GM19043 (cell line): ENCODE results near the gene DENND2A.
"Not testable (repeated sequence)": the region's sequence is repeated elsewhere in the genome, so short reads cannot be mapped to it uniquely, and the experiment has no call there.

Experiments used
- ATAC-seq: cut with Tn5 transposase; IDR thresholded peaks from one replicate; pipeline ENCODE4 v1.9.1; 2021; ENCODE audit warnings: low read depth; ENCODE audit not compliant: unreplicated experiment

Gene DENND2A

DNA sequence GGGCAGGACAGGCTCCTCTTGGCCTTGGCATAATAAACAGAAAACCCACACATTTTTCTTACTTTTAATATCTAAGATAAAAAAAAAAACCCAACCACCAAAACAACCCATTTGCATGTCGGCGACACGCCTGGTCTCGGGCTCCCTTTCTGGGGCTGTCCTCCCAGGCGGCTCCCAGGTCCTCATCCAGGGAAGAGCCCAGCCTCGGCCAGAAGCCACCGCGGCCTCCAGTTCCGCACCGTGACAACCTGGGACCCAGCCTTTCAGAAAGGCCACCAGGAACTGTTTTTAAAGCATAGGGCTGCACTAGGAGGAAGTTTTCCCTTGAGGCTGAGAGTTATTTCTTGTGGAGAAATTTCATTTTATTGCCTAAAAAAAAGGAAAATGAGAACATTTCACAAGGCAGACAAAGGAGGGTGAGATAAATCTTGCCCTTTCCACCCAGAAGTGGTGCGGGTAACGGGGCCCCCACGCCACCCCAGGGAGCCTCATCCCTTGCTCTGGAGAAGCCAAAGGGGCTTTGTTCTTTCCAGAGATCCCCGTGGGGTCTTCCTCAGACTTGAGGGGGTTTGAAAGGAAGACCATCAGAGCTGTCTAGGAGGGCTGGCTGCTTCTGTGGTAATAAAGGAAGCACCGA, 122.1 kb downstream of the DENND2A start:
- ATAC-seq = no peak

DNA sequence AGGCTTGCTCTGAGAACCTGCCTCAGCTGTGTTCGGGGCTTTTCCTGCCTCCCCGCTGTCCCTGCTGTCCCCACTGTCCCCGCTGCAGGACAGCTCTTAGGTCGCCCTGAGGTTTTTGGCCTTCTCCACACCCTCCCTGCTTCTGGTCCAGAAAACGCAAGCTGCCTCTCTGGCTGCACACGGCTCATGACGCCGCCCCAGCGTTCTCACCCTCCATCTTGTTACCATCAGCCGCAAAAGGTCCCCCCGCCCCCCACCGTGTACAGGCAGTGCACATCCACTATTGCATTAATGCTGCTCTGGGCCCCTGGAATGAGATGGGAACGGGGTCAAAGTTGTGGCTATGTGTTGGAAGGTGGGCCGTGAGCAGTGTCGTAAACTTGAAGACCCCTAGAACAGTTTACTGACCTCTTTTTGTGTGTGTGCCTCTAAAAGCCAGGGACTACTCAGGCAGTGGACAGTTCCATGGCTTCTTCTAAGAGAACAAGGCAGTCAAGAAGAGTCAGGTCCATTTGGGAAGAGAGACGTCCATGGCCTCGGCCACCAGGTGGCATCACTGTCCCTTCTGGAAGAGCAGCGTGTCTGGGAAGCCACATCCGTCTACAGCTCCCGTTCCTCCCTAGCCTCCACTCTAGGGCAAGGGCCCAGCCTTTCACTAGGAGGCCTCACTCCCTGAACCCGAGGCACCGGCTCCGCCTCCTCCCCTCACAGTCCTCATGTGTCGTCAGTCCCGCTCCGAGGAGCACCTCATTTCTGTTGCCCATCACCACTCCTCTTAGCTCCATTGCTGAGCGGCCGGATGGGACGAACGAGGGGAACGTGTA, 122.9 kb downstream of the DENND2A start:
- no peak for ATAC-seq

DNA sequence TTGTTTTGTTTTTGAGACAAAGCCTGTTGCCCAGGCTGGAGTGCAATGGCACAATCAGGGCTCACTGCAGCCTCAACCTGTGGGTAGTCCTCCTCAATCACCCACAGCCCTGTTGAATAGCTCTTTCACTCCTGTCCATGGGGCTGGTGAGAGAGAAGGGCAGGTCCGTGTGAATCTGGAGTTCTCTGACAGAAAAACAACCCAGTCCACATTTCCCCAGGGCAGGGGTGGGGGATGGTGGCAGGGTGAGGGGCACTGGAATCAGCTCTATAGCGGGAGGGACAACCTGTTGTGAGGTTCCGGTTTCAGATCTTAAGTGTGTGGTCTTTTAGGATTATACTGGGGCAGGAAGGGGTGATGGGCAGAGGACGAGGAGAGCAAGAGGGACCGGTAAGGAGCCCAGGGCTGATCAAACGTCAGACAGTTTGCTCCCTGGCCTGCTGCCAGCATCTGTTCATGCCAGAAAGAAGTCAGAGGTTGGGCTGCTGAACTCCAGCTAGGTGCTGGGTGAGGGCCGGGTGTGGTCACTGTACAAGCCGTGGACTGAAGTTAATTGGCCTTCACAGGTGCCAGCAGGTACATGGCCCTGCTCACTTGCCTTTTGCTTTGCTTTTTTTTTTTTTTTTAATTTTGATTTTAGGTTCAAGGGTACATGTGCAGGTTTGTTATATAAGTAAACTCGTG, 128.2 kb downstream of the DENND2A start:
- no peak for ATAC-seq

DNA sequence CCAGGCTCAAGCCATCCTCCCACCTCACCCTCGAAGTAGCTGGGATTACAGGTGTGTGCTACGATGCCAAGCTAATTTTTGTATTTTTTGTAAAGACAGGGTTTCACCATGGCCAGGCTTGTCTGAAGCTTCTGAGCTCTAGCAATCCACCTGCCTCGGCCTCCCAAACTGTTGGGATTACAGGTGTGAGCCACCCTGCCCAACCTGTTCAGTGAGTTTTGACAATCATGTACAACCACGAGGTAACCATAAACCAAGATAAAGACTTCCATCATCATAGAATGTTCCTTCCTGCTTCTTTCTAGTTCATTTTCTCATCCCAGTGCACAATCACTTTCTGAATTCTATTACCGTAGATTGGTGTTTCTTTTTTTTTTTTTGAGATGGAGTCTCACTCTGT, 130.8 kb downstream of the DENND2A start:
- no peak for ATAC-seq

DNA sequence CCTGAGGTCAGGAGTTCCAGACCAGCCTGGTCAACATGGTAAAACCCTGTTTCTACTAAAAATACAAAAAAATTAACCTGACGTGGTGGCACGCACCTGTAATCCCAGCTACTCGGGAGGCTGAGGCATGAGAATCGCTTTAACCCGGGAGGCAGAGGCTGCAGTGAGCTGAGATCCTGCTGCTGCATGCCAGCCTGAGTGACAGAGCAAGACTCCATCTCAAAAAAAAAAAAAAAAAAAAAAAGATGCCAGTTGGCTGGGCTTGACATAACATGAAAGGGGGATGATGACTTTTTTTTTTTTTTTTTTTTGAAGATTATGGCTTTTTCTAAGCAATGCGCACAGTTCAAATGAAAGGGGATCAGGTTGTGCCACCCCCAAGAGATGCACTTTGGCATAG, 133.1 kb downstream of the DENND2A start:
- ATAC-seq = not testable (repeated sequence)

DNA sequence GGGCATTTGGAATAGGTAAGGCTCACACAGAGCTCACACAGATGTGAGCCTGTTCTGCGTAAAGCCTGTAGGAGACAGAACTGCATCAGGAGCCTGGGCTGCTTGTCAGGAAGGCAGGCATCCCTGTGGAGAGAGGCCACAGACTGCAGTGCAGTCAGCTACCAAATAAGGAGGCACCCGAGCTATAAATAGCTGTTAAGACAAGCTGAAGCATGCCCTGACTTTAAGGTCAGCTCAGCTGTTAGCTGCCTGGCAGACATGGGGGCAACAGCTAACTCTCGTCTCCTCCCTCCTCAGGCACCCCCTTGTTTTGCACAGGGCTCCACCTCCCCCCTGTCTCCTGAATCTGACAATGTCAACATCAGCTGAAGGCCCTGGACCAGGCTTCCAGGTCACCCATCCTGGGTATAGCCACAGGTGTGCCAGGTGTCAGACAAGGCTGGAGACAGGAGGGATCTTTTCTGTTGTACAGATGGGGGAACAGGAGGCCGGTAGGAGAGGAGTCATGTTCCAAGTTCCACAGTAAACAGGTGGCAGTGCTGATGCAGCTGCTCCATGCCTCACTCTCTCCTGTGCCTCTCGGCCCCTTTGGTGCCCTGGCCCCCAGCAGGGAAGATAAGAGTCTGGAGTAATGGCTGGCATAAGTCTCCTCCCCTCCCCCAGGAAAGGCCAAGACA, 133.7 kb downstream of the DENND2A start:
- no peak for ATAC-seq

DNA sequence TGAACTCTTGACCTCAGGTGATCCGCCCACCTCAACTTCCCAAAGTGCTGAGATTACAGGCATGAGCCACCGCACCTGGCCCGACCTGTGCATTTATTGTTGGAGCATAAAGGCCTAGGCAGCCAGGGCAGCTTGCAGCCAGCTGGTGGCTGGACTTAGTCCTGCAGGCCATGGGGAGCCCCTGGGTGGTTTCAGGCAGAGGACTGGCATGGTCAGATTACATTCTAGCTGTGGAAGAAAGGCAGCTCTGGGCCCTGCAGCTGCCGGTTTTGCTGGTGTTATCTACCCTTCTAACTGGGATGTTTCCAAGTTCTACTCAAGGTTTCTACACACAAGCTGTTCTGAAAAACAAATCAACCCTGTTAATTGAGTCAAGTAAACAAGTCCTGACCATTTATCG, 138.6 kb downstream of the DENND2A start:
- no peak for ATAC-seq

DNA sequence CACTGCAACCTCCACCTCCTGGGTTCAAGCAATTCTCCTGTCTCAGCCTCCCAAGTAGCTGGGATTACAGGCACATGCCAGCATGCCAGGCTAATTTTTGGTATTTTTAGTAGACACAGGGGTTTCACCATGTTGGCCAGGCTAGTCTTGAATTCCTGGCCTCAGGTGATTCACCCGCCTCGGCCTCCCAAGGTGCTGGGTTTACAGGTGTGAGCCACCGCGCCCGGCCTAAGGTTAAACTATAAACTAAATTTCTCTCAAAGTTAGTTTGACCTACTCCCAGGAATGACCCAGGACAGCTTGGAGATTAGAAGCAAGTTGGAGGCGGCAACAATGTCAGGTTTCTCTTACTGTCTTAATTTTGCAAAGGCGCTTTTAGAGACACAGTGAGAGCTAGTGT, 142.8 kb downstream of the DENND2A start:
- ATAC-seq = not testable (repeated sequence)

DNA sequence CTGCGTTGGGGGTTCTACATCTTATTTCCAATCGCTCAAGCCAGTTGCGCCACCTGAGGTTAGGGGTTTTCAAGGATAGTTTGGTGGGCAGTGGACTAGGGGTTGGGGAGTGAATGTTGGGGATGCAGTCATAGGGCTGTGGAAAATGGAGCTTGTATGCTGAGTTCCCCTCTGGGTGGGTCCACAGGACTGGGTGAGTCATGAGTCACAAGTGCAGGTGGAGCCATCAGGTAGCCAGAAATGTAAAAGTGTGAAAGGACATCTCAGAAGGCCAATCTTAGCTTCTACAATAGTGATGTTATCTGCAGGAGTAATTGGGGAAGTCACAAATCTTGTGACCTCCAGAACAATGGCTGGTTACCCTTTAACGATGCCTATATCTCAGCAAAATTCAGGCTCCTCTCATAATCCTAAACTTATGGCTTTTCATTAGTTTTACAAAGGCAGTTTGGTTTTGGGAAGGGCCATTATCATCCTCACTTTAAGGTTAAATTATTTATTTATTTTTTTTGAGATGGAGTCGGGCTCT, 143.3 kb downstream of the DENND2A start:
- ATAC-seq = no peak

DNA sequence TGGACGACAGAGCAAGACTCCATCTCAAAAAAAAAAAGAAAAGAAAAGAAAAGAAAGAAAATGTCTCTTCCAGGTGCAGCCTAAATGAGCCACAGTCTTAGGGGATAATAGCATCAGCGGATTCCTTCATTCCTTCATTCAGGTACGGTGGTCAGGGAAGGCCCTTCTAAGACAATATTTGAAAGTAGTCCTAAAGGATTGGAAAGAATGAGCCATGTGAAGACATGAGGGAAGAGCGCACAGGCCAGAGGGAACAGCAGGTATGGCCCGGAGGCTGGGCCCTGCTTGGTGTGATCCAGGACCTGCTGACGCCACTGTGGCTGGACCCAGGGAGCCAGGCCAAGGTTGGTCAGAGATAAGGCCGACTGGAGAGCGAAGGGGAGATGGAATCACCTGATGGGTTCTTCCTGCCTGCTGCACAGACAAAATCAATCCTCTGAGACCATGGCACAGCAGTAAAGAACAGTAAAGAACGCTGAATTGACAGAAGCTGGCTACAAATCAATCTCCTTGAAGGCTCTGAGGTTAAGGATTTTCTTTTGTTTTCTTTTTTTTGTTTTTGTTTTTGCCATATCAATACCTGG, 145.0 kb downstream of the DENND2A start:
- ATAC-seq = no peak

DNA sequence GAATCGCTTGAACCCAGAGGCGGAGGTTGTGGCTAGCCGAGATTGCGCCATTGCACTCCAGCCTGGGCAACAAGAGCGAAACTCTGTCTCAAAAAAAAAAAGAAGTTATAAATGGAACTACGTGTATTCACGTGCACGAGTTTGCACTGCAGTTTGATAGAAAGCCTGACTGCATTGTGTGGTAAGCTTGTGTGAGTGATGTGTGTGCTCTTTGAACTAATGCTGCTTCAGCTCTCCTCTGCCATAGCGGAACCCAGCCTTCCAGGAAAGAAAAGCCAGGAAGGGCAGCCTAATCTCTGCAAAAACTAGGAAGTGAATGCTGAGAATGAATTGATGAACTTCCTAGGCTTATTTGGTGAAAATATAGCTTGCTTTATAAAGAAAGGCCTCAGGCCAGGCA, 145.7 kb downstream of the DENND2A start:
- no peak for ATAC-seq

DNA sequence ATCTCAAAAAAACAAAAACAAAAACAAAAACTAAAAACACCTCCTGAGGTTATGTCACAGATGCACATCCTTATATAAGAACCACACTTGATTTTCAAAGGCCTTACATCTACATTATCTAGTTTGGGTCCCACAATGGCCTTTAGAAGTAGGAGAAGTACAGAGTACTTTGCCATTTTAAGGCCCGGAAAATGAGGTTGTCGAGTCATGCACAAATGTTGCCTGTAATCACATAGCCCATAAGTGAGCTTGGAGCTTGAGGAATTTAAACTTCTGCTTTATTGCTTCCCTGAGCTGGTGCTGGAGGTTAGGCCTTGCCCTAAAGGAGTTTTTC, 151.6 kb downstream of the DENND2A start:
- no peak for ATAC-seq

DNA sequence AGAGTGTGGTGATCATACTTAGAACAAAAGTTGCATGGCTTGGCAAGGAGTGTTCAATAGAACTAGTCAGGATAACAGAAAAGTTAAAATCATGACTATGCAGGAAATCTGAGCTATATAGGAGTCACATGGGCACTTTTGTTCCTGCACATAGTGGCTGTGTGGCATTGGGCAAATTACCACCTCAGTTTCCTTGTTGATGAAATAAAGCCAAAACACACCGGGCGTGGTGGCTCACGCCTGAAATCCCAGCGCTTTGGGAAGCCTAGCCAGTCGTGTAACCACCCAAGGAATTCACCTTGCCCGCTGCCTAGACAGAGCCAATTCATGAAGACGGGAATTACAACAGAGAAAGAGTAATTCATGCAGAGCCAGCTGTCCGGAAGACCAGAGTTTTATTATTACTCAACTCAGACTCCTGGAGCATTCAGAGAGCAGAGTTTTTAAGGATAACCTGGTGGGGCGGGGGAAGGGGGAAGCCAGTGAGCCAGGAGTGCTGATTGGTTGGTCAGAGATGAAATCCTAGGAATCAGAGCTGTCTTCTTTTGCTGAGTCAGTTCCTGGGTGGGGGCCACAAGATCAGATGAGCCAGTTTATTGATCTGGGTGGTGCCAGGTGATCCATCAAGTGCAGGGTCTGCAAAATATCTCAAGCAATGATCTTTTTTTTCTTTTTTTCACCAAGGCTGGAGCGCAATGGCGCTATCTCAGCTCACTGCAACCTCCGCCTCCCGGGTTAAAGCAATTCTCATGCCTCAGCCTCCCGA, 154.9 kb downstream of the DENND2A start:
- no peak for ATAC-seq

DNA sequence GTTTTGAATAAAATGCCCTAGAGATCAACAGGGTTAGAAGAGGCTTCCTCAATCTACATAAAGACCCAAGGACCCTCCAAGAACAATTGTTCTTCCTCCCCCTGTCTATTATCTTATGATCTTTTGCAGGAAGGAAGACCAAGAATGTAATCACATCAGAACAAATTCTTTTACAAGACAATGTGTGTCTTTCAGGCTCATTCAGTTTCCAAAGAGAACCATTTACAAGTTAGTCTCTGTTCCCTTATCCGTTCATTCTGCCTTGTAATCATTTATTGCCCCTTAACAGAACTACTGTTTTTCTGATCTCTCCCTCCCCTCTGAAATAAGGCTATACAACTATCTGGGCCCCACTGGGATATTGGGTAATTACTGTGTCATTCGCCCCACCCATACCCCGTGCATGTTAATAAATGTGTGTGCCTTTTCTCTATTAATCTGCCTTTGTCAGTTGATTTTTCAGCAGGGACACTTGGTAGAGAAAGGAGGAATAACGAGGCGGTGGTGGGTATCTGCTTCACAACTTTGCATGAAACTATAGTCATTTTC, 155.6 kb downstream of the DENND2A start:
- ATAC-seq = no peak

DNA sequence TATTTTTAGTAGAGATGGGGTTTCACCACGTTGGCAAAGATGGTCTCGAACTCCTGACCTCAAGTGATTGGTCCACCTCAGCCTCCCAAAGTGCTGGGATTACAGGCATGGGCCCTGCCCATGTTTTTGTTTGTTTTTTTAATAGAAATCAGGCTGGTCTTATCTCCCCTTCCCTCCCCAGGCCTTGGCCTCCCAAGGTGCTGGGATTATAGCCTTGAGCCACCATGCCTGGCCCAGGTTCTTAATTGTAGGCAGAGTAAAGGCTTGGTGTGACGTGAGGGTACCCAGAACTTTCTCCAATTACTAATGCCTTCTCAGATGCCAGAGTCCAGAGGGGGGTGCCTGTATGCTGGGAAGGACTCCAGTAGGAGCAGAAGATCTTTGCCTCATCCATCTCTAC, 156.1 kb downstream of the DENND2A start:
- no peak for ATAC-seq

DNA sequence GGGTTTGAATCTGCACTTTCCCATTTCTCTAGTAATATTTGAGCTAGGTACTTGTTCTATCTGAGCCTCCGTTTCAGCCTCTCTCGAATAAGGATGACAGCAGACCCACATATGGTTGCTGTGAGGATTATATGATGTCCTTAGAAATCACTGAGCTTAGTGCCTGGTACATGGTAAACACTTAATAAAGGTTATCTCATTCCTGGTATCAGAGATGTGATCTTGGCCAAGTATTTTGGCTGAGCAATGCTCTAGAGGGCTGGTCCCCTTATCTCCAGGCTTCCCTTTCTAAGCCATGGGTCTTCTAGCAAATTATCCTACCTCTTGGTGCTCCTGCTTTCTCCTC, 160.9 kb downstream of the DENND2A start:
- ATAC-seq = no peak

DNA sequence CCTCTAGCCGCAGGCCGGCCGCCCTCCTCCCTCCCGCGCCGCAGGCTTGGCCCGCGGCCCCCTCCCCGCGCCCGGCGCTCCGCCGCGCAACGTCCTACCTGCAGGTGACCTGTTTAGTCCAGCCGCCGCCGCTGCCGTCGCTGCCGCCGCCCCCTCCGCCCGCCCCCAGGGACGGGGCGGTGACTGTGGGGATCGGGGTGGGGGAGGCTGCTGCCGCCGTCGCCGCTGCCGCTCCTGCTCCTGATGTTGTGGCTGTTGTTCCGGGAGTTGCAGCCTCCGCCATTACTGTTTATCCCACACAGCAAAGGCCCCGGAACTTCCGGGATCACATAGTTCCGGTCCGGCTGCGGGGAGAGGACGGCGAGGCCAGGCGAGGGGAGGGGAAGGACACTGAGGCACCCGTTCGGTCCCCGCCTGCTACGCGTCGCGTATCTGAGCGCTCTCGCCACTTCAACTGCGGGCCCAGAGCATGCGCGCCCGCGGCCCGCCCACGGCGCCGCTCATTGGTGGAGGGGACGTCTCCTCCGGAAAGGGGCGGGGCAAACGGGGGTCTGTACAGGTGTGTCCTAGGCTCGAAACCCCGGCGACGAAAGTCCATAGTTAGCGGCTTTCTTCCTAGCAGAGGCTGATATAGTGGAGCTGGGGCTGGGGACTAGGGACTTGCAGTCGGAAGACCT, 161.4 kb downstream of the DENND2A start, which contains the start of gene MKRN1:
Gene MKRN1, minus strand, starts transcription at position 444 of the 677 bp plus-strand sequence. Its CDS starts 161 bp downstream, at position 283.
- ATAC-seq = peak; percentile 93

DNA sequence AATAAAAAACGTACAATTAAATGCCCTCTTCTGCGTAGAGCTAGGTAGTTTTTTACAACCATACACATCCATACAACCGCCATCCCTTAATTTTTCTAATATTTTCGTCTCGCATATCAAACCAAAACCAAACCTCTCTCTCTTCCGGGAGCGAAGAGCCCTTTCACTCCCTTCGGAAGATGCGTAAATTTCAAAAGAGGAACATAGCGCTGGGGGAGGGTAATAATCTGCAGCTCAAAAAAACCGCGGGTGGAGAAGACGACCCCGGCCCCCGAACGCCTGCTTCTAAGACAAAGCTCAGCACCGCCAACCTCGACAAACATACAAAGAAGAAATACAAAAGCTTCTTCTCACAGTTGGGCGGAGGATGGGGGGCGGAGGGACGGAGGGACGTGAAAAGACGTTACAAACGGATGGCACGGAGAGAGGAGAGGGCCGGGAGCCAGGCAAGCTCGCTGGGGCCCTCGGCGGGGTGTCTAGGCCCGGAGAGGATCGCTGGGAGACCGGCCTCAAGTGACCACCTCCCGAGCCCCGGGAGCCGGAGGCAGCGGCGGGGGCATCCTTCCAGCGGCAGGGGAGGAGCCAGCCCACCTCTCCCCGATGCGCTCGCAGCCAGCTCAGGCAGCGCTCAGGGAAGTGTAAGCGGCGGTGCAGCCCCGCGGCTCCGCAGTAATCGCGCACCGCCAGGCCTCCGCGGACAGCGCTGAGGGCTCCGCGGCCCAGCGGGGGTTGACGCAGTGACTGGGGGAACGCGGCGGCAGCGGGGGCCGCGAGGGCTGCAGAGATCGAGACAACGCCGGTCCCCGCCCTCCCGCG, 162.2 kb downstream of the DENND2A start:
- ATAC-seq = peak; percentile 5
